Measurements from ENCODE around the gene CLEC1A. TPM values are rescaled to one million over a fixed set of nuclear protein-coding genes. Genes with fewer than 3 reads are reported as not detected.
A peak's percentile ranks its signal among the peaks of the same experiment; 100 is the strongest.
"Not testable (repeated sequence)": the region's sequence is repeated elsewhere in the genome, so short reads cannot be mapped to it uniquely, and the experiment has no call there.

CLEC1A gene
- total RNA-seq, 2 experiments from 2014 or later: not detected

DNA sequence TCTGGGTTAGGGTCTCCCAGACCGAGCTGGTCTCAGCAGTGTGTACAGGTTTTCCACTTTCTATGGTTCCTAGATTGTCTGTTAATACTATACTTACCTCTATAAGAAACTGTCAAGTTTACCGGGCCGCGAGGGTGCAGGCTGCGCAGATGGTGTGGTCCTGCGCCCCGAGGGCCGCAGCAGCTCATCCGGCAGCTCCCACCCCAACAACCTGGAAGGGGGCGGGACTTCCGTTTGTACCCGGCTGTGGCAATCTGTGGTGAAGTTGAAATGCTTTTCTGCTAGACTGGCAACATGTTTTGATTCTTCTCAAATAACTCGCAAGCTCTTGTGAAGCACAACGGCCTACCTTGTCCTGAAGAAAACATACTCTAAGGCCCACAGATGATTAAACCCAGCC, 68.3 kb downstream of the CLEC1A start, which contains the start of gene CLEC9A:
CLEC9A (plus strand) TSS at position 237 of the 400 bp plus-strand sequence. CDS start 22,006 bp downstream, outside the sequence.
- H3K27ac Mint-ChIP-seq: no peak within 1 kb of the TSS

GRCh38 chr12:10027721-10028120, 71.1 kb downstream of the CLEC1A start:
- no peaks in the 10 kb centered on the region for H3K36me3 ChIP-seq (ENCODE audit: insufficient read depth, low read length)
- no peaks in the 10 kb centered on the region for H3K36me3 Mint-ChIP-seq (ENCODE audit: low read depth)

More for the DNA sequence above, 68.3 kb downstream of the CLEC1A start, which contains the start of gene CLEC9A:
- no peaks in the 10 kb centered on the region for H3K27me3 Mint-ChIP-seq
- Histone ChIP-seq H3K4me1 (ENCODE audit: insufficient read depth, low read length) (no peaks in the 10 kb centered on the region), H3K9me3 (ENCODE audit: control insufficient read depth in 1 of 2, insufficient read depth in 1 of 2, low read length in 2 of 2) (peaks cover 0 to 3% of the 10 kb centered on the region in 2 experiments), H3K27ac (ENCODE audit: low read depth in 1 of 2, low read length in 2 of 2) (no peak within 1 kb of the TSS), H3K27me3 (ENCODE audit: control insufficient read depth in 1 of 2, insufficient read depth in 2 of 2, low read length in 2 of 2) (peaks cover 0 to 3% of the 10 kb centered on the region in 2 experiments), H3K4me3 (ENCODE audit: low read length) (no peak within 1 kb of the TSS), H3K36me3 (ENCODE audit: insufficient read depth, low read length) (no peaks in the 10 kb centered on the region)
- H3K4me1 Mint-ChIP-seq (ENCODE audit: low read depth): no peaks in the 10 kb centered on the region
- DNase-seq: no peak
- H3K9me3 Mint-ChIP-seq: no peaks in the 10 kb centered on the region
- ChIA-PET CTCF (no interaction called here), POLR2A (no interaction called here)
- intact Hi-C loops (cut with DNase I, micrococcal nuclease): no loop called here
- H3K4me3 Mint-ChIP-seq: no peak within 1 kb of the TSS
- ATAC-seq (ENCODE audit: poor library complexity): no peak
- no peaks in the 10 kb centered on the region for H3K36me3 Mint-ChIP-seq (ENCODE audit: low read depth)
- TF ChIP-seq CTCF (IDR thresholded peaks at IDR 0.05): no peak

GRCh38 chr12:10027311-10027710, 71.5 kb downstream of the CLEC1A start:
- Mint-ChIP-seq H3K27ac (no peak overlapping the region), H3K4me3 (no peak overlapping the region), H3K27me3 (no peaks in the 10 kb centered on the region), H3K36me3 (ENCODE audit: low read depth) (no peaks in the 10 kb centered on the region), H3K4me1 (ENCODE audit: low read depth) (no peaks in the 10 kb centered on the region), H3K9me3 (no peaks in the 10 kb centered on the region)
- H3K27ac ChIP-seq (ENCODE audit: low read depth in 1 of 2, low read length in 2 of 2): no peak overlapping the region
- peaks cover 0 to 3% of the 10 kb centered on the region in 2 experiments for H3K9me3 ChIP-seq (ENCODE audit: control insufficient read depth in 1 of 2, insufficient read depth in 1 of 2, low read length in 2 of 2)
- no peak for ATAC-seq (ENCODE audit: poor library complexity)
- ChIA-PET POLR2A (no interaction called here), CTCF (no interaction called here)
- H3K4me1 ChIP-seq (ENCODE audit: insufficient read depth, low read length): no peaks in the 10 kb centered on the region
- no peak for DNase-seq
- H3K4me3 ChIP-seq (ENCODE audit: low read length): no peak overlapping the region
- intact Hi-C loops (cut with DNase I, micrococcal nuclease): no loop called here
- no peaks in the 10 kb centered on the region for H3K36me3 ChIP-seq (ENCODE audit: insufficient read depth, low read length)
- TF ChIP-seq CTCF (IDR thresholded peaks at IDR 0.05): no peak
- H3K27me3 ChIP-seq (ENCODE audit: control insufficient read depth in 1 of 2, insufficient read depth in 2 of 2, low read length in 2 of 2): peaks cover 0 to 3% of the 10 kb centered on the region in 2 experiments

More at GRCh38 chr12:10027721-10028120, 71.1 kb downstream of the CLEC1A start:
- Mint-ChIP-seq H3K4me1 (ENCODE audit: low read depth) (no peaks in the 10 kb centered on the region), H3K4me3 (no peak overlapping the region), H3K27ac (no peak overlapping the region), H3K27me3 (no peaks in the 10 kb centered on the region), H3K9me3 (no peaks in the 10 kb centered on the region)
- CTCF ChIA-PET: no interaction called here
- H3K4me3 ChIP-seq (ENCODE audit: low read length): no peak overlapping the region
- POLR2A ChIA-PET: no interaction called here
- H3K4me1 ChIP-seq (ENCODE audit: insufficient read depth, low read length): no peaks in the 10 kb centered on the region
- peaks cover 0 to 3% of the 10 kb centered on the region in 2 experiments for H3K9me3 ChIP-seq (ENCODE audit: control insufficient read depth in 1 of 2, insufficient read depth in 1 of 2, low read length in 2 of 2)
- ATAC-seq (ENCODE audit: poor library complexity) (no peak), DNase-seq (peak in 2 of 14 experiments; percentile 57 to 67)
- H3K27me3 ChIP-seq (ENCODE audit: control insufficient read depth in 1 of 2, insufficient read depth in 2 of 2, low read length in 2 of 2): peaks cover 0 to 3% of the 10 kb centered on the region in 2 experiments
- no peak for TF ChIP-seq CTCF (IDR thresholded peaks at IDR 0.05)
- no peak overlapping the region for H3K27ac ChIP-seq (ENCODE audit: low read depth in 1 of 2, low read length in 2 of 2)
- intact Hi-C loops (cut with DNase I, micrococcal nuclease): no loop called here

- intact Hi-C loops (cut with DNase I, micrococcal nuclease); CTCF ChIA-PET: not testable (repeated sequence)
Measured at GRCh38 chr12:10026666-10027065, 72.1 kb downstream of the CLEC1A start.

More at GRCh38 chr12:10026666-10027065, 72.1 kb downstream of the CLEC1A start:
- H3K4me3 ChIP-seq (ENCODE audit: low read length); H3K4me3 Mint-ChIP-seq; ATAC-seq (ENCODE audit: poor library complexity); H3K36me3 ChIP-seq (ENCODE audit: insufficient read depth, low read length); H3K27ac Mint-ChIP-seq; H3K4me1 ChIP-seq (ENCODE audit: insufficient read depth, low read length); H3K9me3 Mint-ChIP-seq; DNase-seq; H3K4me1 Mint-ChIP-seq (ENCODE audit: low read depth); H3K9me3 ChIP-seq (ENCODE audit: control insufficient read depth in 1 of 2, insufficient read depth in 1 of 2, low read length in 2 of 2); H3K27me3 ChIP-seq (ENCODE audit: control insufficient read depth in 1 of 2, insufficient read depth in 2 of 2, low read length in 2 of 2); POLR2A ChIA-PET; H3K27ac ChIP-seq (ENCODE audit: low read depth in 1 of 2, low read length in 2 of 2); H3K36me3 Mint-ChIP-seq (ENCODE audit: low read depth); H3K27me3 Mint-ChIP-seq: not testable (repeated sequence)
